Calu3 (cell line): Measurements from ENCODE around the gene ERFL. TPM values are rescaled to one million over a fixed set of nuclear protein-coding genes. Genes with fewer than 3 reads are reported as not detected.

Experiments used
- BruUV-seq: library from RNA; stranded (reverse); fragments of 400-500 nt; replicated peaks from 2 replicates; lab custom pipeline; 2021; lab: Mats Ljungman, UMichigan
- CTCF ChIA-PET: fragments of 300-600 bp; sonication (Branson Sonifier 250); formaldehyde crosslinking; loops from one replicate; lab custom pipeline; 2022; ENCODE audit warnings: antibody characterized with exemption; lab: Charles Lee
- DNase-seq: peaks from one replicate; pipeline ENCODE4 v3.0.0; 2022
- H3K27ac Mint-ChIP-seq: one replicate; pipeline ENCODE4 v1.8.0; 2022; ENCODE audit warnings: mixed read lengths; ENCODE audit not compliant: unreplicated experiment
- H3K27me3 Mint-ChIP-seq: one replicate; pipeline ENCODE4 v1.8.0; 2022; ENCODE audit warnings: mixed read lengths; ENCODE audit not compliant: unreplicated experiment
- H3K36me3 Mint-ChIP-seq: one replicate; pipeline ENCODE4 v1.8.0; 2022; ENCODE audit warnings: mild to moderate bottlenecking, moderate library complexity, mixed read lengths; ENCODE audit not compliant: insufficient read depth, unreplicated experiment
- H3K4me1 Mint-ChIP-seq: one replicate; pipeline ENCODE4 v1.8.0; 2022; ENCODE audit warnings: mild to moderate bottlenecking, low read depth, mixed read lengths; ENCODE audit not compliant: unreplicated experiment
- H3K4me3 Mint-ChIP-seq: one replicate; pipeline ENCODE4 v1.8.0; 2022; ENCODE audit warnings: mild to moderate bottlenecking, low read depth, moderate library complexity, mixed read lengths; ENCODE audit not compliant: unreplicated experiment
- H3K9me3 Mint-ChIP-seq: one replicate; pipeline ENCODE4 v1.8.0; 2022; ENCODE audit warnings: low read depth, mixed read lengths; ENCODE audit not compliant: unreplicated experiment
- intact Hi-C: fragments of 100-400 bp; cut with micrococcal nuclease; formaldehyde crosslinking; loops from one replicate; pipeline ENCODE4 v1.10.0; 2022; ENCODE audit not compliant: unreplicated experiment
- total RNA-seq: library from RNA; stranded (reverse); gene quantifications from 2 replicates; pipeline ENCODE4 v1.2.3, GENCODE V29; 2022
- TF ChIP-seq, protein P1 (sequence below): fragments of 200-600 bp; IDR thresholded peaks from one replicate; pipeline ENCODE4 v1.8.0; 2022; ENCODE audit warnings: antibody characterized with exemption; ENCODE audit not compliant: unreplicated experiment

ERFL gene
- total RNA-seq, 1 experiment from 2014 or later: 0.21 TPM

GRCh38 chr19:41957161-41957837 is 29.1 kb upstream of the ERFL start:
- BruUV-seq: no TSS peak
- Mint-ChIP-seq H3K4me1 (peaks cover 23% of the 10 kb centered on the region), H3K27ac (peak overlapping the region; percentile 68), H3K9me3 (no peaks in the 10 kb centered on the region), H3K4me3 (peak overlapping the region; percentile 80), H3K36me3 (peaks cover 24% of the 10 kb centered on the region), H3K27me3 (no peaks in the 10 kb centered on the region)
- CTCF ChIA-PET: interaction anchor here (0.6 to 2.7 kb wide), 9 partner anchors 54 to 280 kb away, joined by 3 to 16 read pairs (median 5); partner anchors contain the start of gene RPS19
- DNase-seq: no peak
- TF ChIP-seq, protein P1, sequence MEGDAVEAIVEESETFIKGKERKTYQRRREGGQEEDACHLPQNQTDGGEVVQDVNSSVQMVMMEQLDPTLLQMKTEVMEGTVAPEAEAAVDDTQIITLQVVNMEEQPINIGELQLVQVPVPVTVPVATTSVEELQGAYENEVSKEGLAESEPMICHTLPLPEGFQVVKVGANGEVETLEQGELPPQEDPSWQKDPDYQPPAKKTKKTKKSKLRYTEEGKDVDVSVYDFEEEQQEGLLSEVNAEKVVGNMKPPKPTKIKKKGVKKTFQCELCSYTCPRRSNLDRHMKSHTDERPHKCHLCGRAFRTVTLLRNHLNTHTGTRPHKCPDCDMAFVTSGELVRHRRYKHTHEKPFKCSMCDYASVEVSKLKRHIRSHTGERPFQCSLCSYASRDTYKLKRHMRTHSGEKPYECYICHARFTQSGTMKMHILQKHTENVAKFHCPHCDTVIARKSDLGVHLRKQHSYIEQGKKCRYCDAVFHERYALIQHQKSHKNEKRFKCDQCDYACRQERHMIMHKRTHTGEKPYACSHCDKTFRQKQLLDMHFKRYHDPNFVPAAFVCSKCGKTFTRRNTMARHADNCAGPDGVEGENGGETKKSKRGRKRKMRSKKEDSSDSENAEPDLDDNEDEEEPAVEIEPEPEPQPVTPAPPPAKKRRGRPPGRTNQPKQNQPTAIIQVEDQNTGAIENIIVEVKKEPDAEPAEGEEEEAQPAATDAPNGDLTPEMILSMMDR: no peak
- intact Hi-C loops: loop anchor here (1.0 to 10.0 kb wide), 2 partner anchors 84 to 162 kb away; partner anchors contain the start of gene CEACAM3

DNA sequence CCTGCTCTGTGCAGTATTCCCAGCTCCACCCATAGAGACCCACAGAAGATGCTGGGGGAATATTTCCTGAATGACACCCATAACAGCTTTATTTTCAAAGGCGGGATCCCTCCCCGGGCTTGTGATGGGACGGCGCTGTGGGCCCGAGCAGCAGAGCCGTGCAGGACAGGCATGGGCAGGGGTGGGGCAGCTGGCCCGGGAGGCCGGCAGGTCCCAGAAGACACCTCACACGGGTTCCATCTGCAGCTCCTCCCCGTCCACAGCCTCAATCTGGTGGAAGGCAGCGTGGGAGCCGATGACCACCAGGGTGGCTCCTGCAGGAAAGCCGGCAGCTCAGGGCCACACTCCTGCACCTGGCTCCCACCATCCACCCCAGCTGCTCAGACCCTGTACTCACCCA is 28.4 kb upstream of the ERFL start:
- no peak for DNase-seq
- CTCF ChIA-PET: interaction anchor here (1.3 to 2.2 kb wide), 4 partner anchors 69 to 97 kb away, joined by 3 to 16 read pairs (median 6); partner anchors contain the start of gene RPS19
- no TSS peak for BruUV-seq
- no peak overlapping the region for H3K27ac Mint-ChIP-seq
- TF ChIP-seq, protein P1: no peak
- peaks cover 24% of the 10 kb centered on the region for H3K36me3 Mint-ChIP-seq
- no peak overlapping the region for H3K4me3 Mint-ChIP-seq
- no peaks in the 10 kb centered on the region for H3K27me3 Mint-ChIP-seq
- H3K4me1 Mint-ChIP-seq: peaks cover 27% of the 10 kb centered on the region
- H3K9me3 Mint-ChIP-seq: no peaks in the 10 kb centered on the region
- intact Hi-C loops: loop anchor here (1.0 to 10.0 kb wide), 2 partner anchors 83 to 162 kb away; partner anchors contain the start of gene CEACAM3

GRCh38 chr19:41955521-41955920 is 27.3 kb upstream of the ERFL start:
- Mint-ChIP-seq H3K4me3 (no peak overlapping the region), H3K4me1 (peaks cover 30% of the 10 kb centered on the region), H3K27me3 (no peaks in the 10 kb centered on the region), H3K36me3 (peaks cover 24% of the 10 kb centered on the region), H3K27ac (no peak overlapping the region), H3K9me3 (no peaks in the 10 kb centered on the region)
- CTCF ChIA-PET: interaction anchor here (1.3 kb wide), 1 partner anchor 67 kb away, joined by 3 read pairs; no protein-coding TSS in a partner anchor
- no peak for DNase-seq
- BruUV-seq: no TSS peak
- intact Hi-C loops: loop anchor here (10.0 kb wide), 1 partner anchor 161 kb away; the partner anchor contains the start of gene CEACAM3
- TF ChIP-seq, protein P1: no peak

DNA sequence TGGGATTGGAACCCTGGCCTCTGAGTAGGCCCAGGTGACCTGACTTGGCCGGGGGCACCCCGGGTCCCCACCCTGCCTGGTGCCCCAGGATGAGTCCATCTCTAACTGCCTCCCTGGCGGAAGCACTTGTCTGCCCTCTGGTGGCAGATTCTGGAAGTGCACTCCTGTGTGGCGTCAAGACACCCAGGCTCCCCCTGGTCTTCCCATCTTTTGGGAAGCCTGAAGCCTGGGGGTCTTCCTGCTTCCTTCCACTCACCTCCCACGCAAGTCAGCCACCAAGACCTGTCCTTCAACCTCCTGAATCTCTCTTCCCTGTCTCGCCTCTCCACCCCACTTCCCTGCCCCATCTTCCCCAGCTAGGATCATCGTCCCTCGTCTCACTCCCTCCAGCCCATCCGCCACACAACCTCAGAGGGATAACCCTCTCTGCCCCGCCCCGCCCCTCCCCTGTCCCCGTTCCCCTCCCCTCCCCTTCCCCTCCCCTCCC is 23.5 kb upstream of the ERFL start:
- CTCF ChIA-PET: interaction anchor here (0.6 to 1.4 kb wide), 2 partner anchors 77 to 79 kb away, joined by 3 to 9 read pairs; no protein-coding TSS in a partner anchor
- peak overlapping the region; percentile 6 for H3K4me3 Mint-ChIP-seq
- intact Hi-C loops: loop anchor here (1.0 to 10.0 kb wide), 2 partner anchors 78 to 157 kb away; partner anchors contain the start of gene CEACAM3
- H3K27me3 Mint-ChIP-seq: no peaks in the 10 kb centered on the region
- TF ChIP-seq, protein P1: peak; percentile 100
- H3K4me1 Mint-ChIP-seq: peaks cover 7% of the 10 kb centered on the region
- H3K9me3 Mint-ChIP-seq: no peaks in the 10 kb centered on the region
- H3K36me3 Mint-ChIP-seq: no peaks in the 10 kb centered on the region
- BruUV-seq: no TSS peak
- H3K27ac Mint-ChIP-seq: no peak overlapping the region
- peak; percentile 89 for DNase-seq
